Naive B cell (primary cell): ENCODE measurements around the gene TEF. TPM values are rescaled to one million over a fixed set of nuclear protein-coding genes. Genes with fewer than 3 reads are reported as not detected.

ENCODE experiments used
- ATAC-seq, 2 donors: fragments of 150-1000 bp; cut with Tn5 transposase; 2 replicates each; pipeline ENCODE4 v1.10.0; 2021; ENCODE audit warnings: low read depth in 2 of 2, mild to moderate bottlenecking in 2 of 2, moderate library complexity in 2 of 2
- DNase-seq: peaks from one replicate; pipeline ENCODE4 v3.0.0; 2022
- H3K27ac Mint-ChIP-seq, 6 donors: one replicate each; pipeline ENCODE4 v1.8.0; 2020 to 2022; ENCODE audit warnings: mild to moderate bottlenecking in 6 of 6, mixed read lengths in 6 of 6, moderate library complexity in 5 of 6, inconsistent platforms in 2 of 6
- H3K27me3 Mint-ChIP-seq, 3 donors: one replicate each; pipeline ENCODE4 v1.8.0; 2021 to 2022; ENCODE audit warnings: mixed read lengths in 3 of 3, mild to moderate bottlenecking in 1 of 3
- H3K36me3 Mint-ChIP-seq, 2 donors: one replicate each; pipeline ENCODE4 v1.8.0; 2020 to 2022; ENCODE audit warnings: mixed read lengths in 2 of 2, inconsistent platforms in 1 of 2, mild to moderate bottlenecking in 1 of 2
- H3K4me1 Mint-ChIP-seq, 3 donors: one replicate each; pipeline ENCODE4 v1.8.0; 2020 to 2022; ENCODE audit warnings: mixed read lengths in 3 of 3, inconsistent platforms in 1 of 3, mild to moderate bottlenecking in 1 of 3, moderate library complexity in 1 of 3
- H3K4me3 Mint-ChIP-seq, 8 donors: one replicate each; pipeline ENCODE4 v1.8.0; 2020 to 2022; ENCODE audit warnings: mild to moderate bottlenecking in 8 of 8, mixed read lengths in 8 of 8, moderate library complexity in 8 of 8, inconsistent platforms in 2 of 8
- H3K9me3 Mint-ChIP-seq, 7 donors: one replicate each; pipeline ENCODE4 v1.8.0; 2020 to 2022; ENCODE audit warnings: mixed read lengths in 7 of 7, mild to moderate bottlenecking in 5 of 7, inconsistent platforms in 2 of 7, moderate library complexity in 1 of 7
- polyA plus RNA-seq, 6 donors: library from polyadenylated mRNA; unstranded; fragments of 300-500 nt; fragmentation: Illumina TruSeq; gene quantifications; one replicate each; pipeline ENCODE4 v1.2.3, GENCODE V29; 2021; ENCODE audit warnings: low read depth in 6 of 6

The TEF gene
- polyA plus RNA-seq, 6 donors from 2014 or later: 0.97 to 2.9 (median 2.6) TPM

DNA sequence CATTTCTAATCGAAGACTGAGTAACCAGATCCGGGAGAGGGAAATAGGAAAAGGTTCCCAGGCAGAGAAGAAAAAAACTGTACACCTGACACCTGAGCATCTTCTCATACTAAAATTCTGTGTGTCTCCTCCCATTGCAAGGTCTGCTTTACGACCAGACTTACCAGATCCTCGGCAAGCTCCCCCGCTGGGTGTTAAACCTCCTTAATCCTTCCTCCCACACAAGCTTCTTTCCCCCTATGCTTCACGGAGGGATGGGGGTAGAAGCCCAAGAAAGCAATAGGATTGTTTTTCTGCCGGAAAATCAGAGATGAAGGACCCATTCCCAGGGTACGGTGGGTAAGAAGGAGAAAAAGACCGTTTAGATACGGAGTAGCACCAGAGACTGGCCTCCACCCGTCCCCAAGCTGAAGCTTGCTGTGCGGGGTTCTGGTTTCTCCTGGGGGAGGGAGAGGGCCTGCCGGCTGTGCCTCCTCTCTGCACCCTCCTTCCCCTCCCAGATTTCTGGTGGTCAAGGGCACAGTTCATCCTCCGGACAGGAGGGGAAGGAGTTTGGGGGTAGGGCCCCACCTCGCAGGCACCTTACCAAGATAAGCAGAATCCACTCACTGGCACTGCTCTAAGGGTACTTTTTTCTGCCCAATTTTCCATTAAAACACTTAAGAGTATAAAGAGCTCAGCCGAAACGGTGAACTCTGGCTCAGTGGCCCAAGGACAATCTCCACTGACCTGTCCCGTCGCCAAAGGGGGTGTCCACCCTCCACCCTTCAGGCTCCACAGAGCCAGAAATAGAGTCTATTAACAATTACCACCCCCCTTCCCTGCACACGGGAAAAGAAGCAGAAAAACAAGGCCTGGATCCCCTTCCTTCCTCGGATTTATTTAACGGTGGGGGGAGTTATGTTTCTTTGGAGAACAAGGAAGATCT, 63.7 kb downstream of the TEF start:
- H3K4me3 Mint-ChIP-seq: peak overlapping the region; percentile 84 to 100 (median 93)
- H3K27ac Mint-ChIP-seq: peak overlapping the region; percentile 94 to 99 (median 96)

DNA sequence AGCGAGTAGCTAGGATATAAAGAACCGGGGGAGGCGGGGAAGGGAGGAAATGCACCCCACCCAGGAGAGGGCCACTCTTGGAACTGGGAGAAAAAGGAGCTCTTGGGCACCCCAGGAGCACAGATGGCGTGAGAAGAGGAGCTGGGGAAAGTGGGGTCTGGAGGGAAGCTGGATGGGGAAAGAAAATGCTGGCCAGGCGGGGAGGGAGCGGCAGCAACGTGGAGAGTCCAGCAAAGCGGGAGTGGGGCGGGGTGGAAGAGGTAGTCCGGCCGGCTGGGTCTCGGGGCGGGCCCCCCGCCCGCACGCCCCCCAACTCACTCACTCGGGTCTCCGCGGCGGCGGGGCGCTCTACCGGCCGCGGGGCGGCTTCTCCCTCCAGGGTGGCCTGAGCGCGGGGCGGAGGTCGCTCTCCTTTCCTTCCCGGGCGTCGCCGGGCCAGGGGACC, 64.3 kb downstream of the TEF start:
- peak overlapping the region; percentile 84 to 100 (median 93) for H3K4me3 Mint-ChIP-seq
- H3K27me3 Mint-ChIP-seq: no peaks in the 10 kb centered on the region
- H3K36me3 Mint-ChIP-seq: no peaks in the 10 kb centered on the region
- ATAC-seq (no peak), DNase-seq (no peak)
- no peaks in the 10 kb centered on the region for H3K9me3 Mint-ChIP-seq
- H3K27ac Mint-ChIP-seq: peak overlapping the region; percentile 94 to 99 (median 99)
- H3K4me1 Mint-ChIP-seq: peaks cover 33 to 49% (median 47%) of the 10 kb centered on the region in 3 donors

More for the DNA sequence above, 63.7 kb downstream of the TEF start:
- Mint-ChIP-seq H3K9me3 (no peaks in the 10 kb centered on the region), H3K4me1 (peaks cover 33 to 52% (median 47%) of the 10 kb centered on the region in 3 donors), H3K27me3 (no peaks in the 10 kb centered on the region), H3K36me3 (no peaks in the 10 kb centered on the region)
- ATAC-seq (no peak), DNase-seq (peak; percentile 32)

GRCh38 chr22:41446639-41447434, 65.1 kb downstream of the TEF start, which contains the start of gene TOB2:
Gene TOB2 (minus strand): TSS chr22:41446801. CDS start chr22:41437345, 9,456 bp downstream.
- Mint-ChIP-seq H3K27me3 (no peaks in the 10 kb centered on the region), H3K36me3 (no peaks in the 10 kb centered on the region)
- ATAC-seq: peak; percentile 50 to 59

DNA sequence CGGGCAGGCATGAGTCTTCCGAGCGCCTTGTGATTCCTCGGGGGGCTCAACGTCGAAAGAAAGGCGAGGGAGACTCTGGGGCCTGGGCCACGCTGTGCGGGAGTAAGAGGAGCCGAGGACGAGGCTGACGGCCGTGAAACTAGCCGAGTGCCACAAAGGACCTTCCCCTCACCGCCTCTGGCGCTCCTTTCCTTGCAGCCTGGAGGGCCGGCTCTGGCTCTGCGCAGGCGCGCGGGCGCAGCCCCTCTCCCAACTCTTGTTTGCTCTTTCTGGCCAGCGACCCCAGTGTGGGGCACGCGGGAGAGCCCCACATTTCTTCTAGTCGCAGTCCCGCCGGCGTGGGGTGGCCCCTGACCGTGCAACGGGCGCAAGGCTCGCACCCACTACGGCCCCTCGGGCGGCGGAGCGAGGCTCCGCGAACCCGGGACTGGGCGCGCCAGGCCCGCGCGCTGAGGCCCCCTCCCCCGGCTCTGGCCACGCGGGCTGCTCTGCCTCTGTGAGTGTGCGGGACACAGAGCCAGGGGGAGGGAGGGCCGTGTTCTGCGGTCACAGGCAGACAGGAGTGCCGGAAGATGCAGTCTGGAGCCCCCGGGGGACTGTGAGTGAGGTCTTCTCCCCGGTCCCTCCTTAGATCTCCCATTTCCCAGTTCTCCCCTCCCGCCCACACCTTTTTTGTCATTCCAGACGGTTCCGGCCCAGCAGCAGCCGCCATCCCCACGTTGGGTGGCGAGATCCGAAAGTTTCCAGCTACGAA, 65.9 kb downstream of the TEF start:
- ATAC-seq: peak; percentile 5 to 9
- H3K36me3 Mint-ChIP-seq: no peaks in the 10 kb centered on the region
- DNase-seq: peak; percentile 62
- peak overlapping the region; percentile 94 to 100 (median 99) for H3K27ac Mint-ChIP-seq
- H3K4me1 Mint-ChIP-seq: peaks cover 33 to 46% (median 41%) of the 10 kb centered on the region in 3 donors
- peak overlapping the region; percentile 84 to 100 (median 93) for H3K4me3 Mint-ChIP-seq
- H3K9me3 Mint-ChIP-seq: no peaks in the 10 kb centered on the region
- H3K27me3 Mint-ChIP-seq: no peaks in the 10 kb centered on the region

More at GRCh38 chr22:41446639-41447434, 65.1 kb downstream of the TEF start, which contains the start of gene TOB2:
- Mint-ChIP-seq H3K27ac (peak within 1 kb of the TSS; percentile 94 to 99 (median 99)), H3K4me3 (peak within 1 kb of the TSS; percentile 84 to 100 (median 93)), H3K9me3 (no peaks in the 10 kb centered on the region), H3K4me1 (peaks cover 33 to 47% (median 45%) of the 10 kb centered on the region in 3 donors)
- DNase-seq: peak; percentile 96

GRCh38 chr22:41448189-41448808, 66.6 kb downstream of the TEF start:
- Mint-ChIP-seq H3K36me3 (no peaks in the 10 kb centered on the region), H3K4me1 (peaks cover 33 to 40% (median 39%) of the 10 kb centered on the region in 3 donors), H3K4me3 (peak overlapping the region; percentile 84 to 100 (median 93)), H3K9me3 (no peaks in the 10 kb centered on the region), H3K27me3 (no peaks in the 10 kb centered on the region), H3K27ac (peak overlapping the region; percentile 94 to 100 (median 98))
- DNase-seq (peak; percentile 92), ATAC-seq (peak; percentile 64)

Other genes starting within 250 kb of the TEF start
- gene L3MBTL2, start 176.6 kb upstream of the TEF start, polyA plus RNA-seq: 10 to 100 TPM; 21.2 to 29.8 (median 22.4) TPM
- not detected for gene CHADL, start 141.0 kb upstream of the TEF start, polyA plus RNA-seq
- gene RANGAP1, start 95.8 kb upstream of the TEF start, polyA plus RNA-seq: 10 to 100 TPM in 4 of 6 donors, 1 to 10 TPM in 2; 4.2 to 20.8 (median 11.8) TPM
- gene ZC3H7B, start 80.4 kb upstream of the TEF start, polyA plus RNA-seq: 1 to 10 TPM in 5 of 6 donors, not detected in 1; 1.1 to 2.5 (median 1.8) TPM
- gene TOB2, start 64.9 kb downstream of the TEF start, polyA plus RNA-seq: 10 to 100 TPM; 14.0 to 24.0 (median 22.2) TPM
- 10 to 100 TPM; 20.5 to 34.2 (median 26.7) TPM for gene PHF5A, start 86.8 kb downstream of the TEF start, polyA plus RNA-seq
- gene ACO2, start 87.2 kb downstream of the TEF start, polyA plus RNA-seq: 100 to 1,000 TPM in 3 of 6 donors, 10 to 100 TPM in 3; 88.9 to 124 (median 106) TPM
- 10 to 100 TPM; 17.9 to 27.2 (median 22.6) TPM for gene POLR3H, start 162.5 kb downstream of the TEF start, polyA plus RNA-seq
- not detected for gene CSDC2, start 179.1 kb downstream of the TEF start, polyA plus RNA-seq
- 10 to 100 TPM; 15.5 to 22.2 (median 17.4) TPM for gene PMM1, start 207.9 kb downstream of the TEF start, polyA plus RNA-seq
- gene DESI1, start 239.1 kb downstream of the TEF start, polyA plus RNA-seq: 10 to 100 TPM in 2 of 6 donors, 1 to 10 TPM in 4; 5.1 to 11.1 (median 9.1) TPM
- 100 to 1,000 TPM; 407 to 580 (median 420) TPM for gene XRCC6, start 239.4 kb downstream of the TEF start, polyA plus RNA-seq